NCI-H1930 (cell line): ENCODE results near the gene P2RY13.

Source experiments
- DNase-seq, 2 experiments: peaks; one replicate each; lab custom pipeline; 2025; lab: John Stamatoyannopoulos, UW

P2RY13 gene

GRCh38 chr3:151320131-151320530, 9.2 kb downstream of the P2RY13 start:
- DNase-seq: no peak

- no peak for DNase-seq
Measured at GRCh38 chr3:151319628-151320027, 9.7 kb downstream of the P2RY13 start.

GRCh38 chr3:151318991-151319390, 10.4 kb downstream of the P2RY13 start:
- no peak for DNase-seq

GRCh38 chr3:151318313-151318712, 11.0 kb downstream of the P2RY13 start:
- no peak for DNase-seq

- DNase-seq: no peak
Measured at GRCh38 chr3:151316267-151316991, 12.9 kb downstream of the P2RY13 start, which contains the start of gene GPR87. Gene GPR87, minus strand, starts transcription at chr3:151316820. Its CDS starts 16,720 bp downstream, at chr3:151300100.

- DNase-seq: no peak
Measured at GRCh38 chr3:151315846-151316245, 13.5 kb downstream of the P2RY13 start.

GRCh38 chr3:151315136-151315535, 14.2 kb downstream of the P2RY13 start:
- DNase-seq: no peak

- no peak for DNase-seq
Measured at GRCh38 chr3:151314593-151314992, 14.8 kb downstream of the P2RY13 start.

- DNase-seq: no peak
Measured at GRCh38 chr3:151314137-151314536, 15.2 kb downstream of the P2RY13 start.

- no peak for DNase-seq
Measured at GRCh38 chr3:151312972-151313371, 16.4 kb downstream of the P2RY13 start.

- DNase-seq: no peak
Measured at GRCh38 chr3:151309566-151309965, 19.8 kb downstream of the P2RY13 start.

GRCh38 chr3:151307583-151308488, 21.5 kb downstream of the P2RY13 start:
- no peak for DNase-seq

GRCh38 chr3:151307131-151307530, 22.2 kb downstream of the P2RY13 start:
- DNase-seq: no peak

GRCh38 chr3:151306168-151306810, 23.1 kb downstream of the P2RY13 start:
- no peak for DNase-seq

GRCh38 chr3:151305775-151306151, 23.6 kb downstream of the P2RY13 start:
- DNase-seq: no peak

GRCh38 chr3:151305060-151305774, 24.1 kb downstream of the P2RY13 start:
- DNase-seq: no peak

- no peak for DNase-seq
Measured at GRCh38 chr3:151303751-151304150, 25.6 kb downstream of the P2RY13 start.

GRCh38 chr3:151301787-151302186, 27.6 kb downstream of the P2RY13 start:
- DNase-seq: no peak

GRCh38 chr3:151300539-151300938, 28.8 kb downstream of the P2RY13 start:
- no peak for DNase-seq

GRCh38 chr3:151299006-151299405, 30.3 kb downstream of the P2RY13 start:
- no peak for DNase-seq

GRCh38 chr3:151297429-151297828, 31.9 kb downstream of the P2RY13 start:
- DNase-seq: no peak

GRCh38 chr3:151296226-151296625, 33.1 kb downstream of the P2RY13 start:
- no peak for DNase-seq
